NOMO-1 treated with dmso at 0.1 percent for 144 hours (cell line): ENCODE data around the gene EFCAB6.

Experiments
- DNase-seq: peaks from one replicate; lab custom pipeline; 2025; ENCODE audit not compliant: unreplicated experiment; lab: John Stamatoyannopoulos, UW

EFCAB6 gene

GRCh38 chr22:43642319-43643206 is 169.5 kb downstream of the EFCAB6 start:
- DNase-seq, result no peak

GRCh38 chr22:43639228-43639948 is 172.7 kb downstream of the EFCAB6 start:
- no peak for DNase-seq

DNA sequence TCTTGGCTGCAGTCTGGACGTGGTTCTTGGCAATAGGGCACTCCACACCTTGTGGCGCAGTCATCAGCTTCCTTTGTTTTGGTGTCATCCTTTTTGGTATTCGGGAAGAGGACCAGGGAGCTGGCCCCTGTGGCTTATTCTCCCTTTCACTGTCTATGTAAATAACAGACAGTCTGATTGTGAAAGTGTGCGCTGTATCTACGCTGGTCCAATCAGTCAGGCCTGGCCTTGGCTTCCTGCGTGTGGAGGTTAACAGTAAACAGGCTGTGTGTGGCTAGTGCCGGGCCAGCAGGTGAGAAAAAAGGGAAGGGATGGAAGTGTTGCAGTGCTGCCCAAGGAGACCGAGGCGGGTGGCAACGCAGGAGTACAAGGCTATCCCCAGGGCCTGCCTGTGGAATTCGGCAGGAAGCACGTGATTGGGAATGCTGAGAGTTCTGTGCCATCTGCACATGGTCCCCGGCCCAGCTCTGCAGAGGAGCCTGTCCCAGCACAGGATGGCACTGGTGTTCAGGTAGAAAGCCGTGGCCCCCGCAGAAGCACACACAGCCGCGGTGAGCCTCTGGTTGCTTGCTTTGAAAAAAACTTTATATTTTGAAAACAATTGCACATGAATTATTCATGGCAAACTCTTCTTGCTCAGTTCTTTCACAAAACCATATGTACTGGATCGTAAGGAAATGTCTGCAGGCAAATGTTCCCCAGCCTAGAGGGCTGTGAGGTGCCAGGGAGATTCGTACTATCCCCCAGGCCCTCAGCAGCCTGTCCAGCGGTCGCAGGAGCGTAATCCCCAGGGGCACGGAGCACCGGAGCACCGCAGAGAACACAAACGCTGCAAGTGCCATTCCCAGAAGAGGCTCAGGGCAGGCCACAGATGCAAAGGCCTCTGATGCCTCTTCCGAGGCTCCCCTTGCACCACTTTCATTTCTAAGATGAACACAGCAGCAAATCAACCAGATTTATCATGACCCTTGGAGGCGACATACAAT is 174.5 kb downstream of the EFCAB6 start:
- DNase-seq, result no peak

DNA sequence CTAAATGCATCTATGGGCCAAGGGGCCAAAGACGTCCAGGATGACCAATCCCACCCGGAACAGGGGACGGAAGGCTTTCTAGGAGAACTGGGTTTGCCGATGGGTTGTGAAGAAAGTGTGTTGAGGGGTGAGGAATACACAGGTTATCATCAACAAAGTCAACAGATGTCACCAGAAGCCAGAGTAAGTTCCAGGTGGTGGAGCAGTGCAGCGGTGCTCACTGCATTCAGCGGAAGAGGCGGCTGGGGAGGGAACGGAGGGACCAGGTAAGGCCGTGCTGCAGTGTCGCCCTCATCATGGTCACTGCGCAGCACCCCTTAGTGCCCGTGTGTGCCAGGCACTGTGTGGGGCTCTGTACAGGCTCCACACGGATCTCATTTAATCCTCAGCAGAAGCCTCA is 176.0 kb downstream of the EFCAB6 start:
- no peak for DNase-seq

GRCh38 chr22:43635101-43635500 is 177.0 kb downstream of the EFCAB6 start:
- DNase-seq, result no peak

DNA sequence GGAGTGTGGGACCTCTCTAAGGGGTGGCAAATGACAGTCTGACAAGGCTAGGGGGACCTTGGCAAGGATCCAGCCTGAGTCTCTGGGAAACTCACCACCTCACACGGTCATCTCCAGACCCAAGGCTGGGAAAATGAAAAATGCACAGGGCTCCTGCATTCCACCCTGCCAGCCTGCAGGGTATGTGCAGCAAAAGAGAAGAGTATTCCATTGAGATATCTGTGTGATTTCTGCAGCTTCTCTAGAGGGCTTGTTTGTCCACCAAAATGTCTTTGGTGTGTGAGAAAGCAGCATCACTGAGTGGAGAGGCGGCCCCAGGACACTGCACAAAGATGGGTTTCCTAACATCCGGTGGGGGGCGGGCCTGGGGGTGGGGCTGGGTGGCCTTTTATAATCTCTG is 177.8 kb downstream of the EFCAB6 start:
- DNase-seq, result no peak

- DNase-seq, result no peak
Observed at GRCh38 chr22:43633631-43634285, 178.3 kb downstream of the EFCAB6 start.

- no peak for DNase-seq
Observed at GRCh38 chr22:43631846-43632245, 180.3 kb downstream of the EFCAB6 start.

- DNase-seq, result no peak
Observed at GRCh38 chr22:43631201-43631600, 180.9 kb downstream of the EFCAB6 start.

DNA sequence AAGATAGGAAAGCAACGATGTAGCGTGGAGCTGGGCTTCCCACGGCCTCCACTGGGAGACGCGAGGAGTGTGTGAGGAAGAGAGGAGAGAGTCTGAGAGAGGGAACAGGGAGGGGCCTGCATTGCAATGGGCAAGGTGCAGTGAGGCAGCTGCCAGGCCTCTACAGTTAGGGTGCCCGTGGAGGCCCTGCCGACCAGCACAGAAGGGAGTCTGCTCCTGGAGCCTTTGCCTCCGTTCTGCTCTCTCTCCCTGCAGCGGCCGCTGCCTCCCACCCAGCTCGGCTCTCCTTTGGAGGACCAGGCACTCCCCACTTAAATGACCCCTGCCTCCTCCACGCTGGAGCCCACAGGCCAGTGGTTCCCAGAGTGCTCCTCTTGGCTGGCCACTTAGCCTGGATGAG is 181.7 kb downstream of the EFCAB6 start:
- no peak for DNase-seq

DNA sequence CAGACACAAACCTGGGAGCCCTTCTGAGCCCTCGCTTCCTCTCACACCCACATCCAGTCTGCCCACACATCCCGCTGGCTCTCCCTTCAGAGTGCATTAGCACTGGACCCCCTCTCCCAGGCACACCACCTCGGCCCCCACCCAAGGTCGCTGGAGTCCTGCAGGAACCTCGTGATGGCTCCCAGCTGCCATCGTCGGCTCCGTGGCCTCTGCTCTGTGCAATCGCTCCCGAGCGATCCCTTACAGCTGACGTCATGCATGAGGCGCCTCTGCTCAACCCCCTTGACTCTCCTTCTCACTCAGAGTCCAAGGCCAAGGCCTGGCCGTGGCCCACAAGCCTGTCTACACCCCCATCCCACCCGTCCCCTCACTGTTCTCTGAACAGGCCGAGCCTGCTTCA is 183.9 kb downstream of the EFCAB6 start:
- DNase-seq, result no peak

GRCh38 chr22:43627485-43628213 is 184.5 kb downstream of the EFCAB6 start:
- no peak for DNase-seq

DNA sequence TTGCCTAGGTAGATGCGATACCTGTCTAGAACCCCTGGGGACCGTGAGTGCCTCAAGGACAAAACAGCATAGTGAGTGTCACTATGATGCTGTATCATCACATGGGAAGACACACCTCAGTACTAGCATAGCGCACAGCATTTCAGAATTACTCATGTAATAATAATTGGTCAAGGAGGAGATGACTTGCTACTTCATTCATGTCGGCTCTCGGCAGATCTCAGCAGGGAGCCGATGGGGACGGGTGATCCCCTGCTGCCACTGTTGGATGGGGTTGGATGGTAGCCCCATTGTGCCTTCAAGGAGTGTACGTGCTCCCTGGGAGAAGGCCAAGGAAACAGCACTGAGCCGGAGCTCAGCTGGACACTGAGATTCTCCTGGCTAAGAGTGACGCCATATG is 186.9 kb downstream of the EFCAB6 start:
- no peak for DNase-seq

GRCh38 chr22:43624144-43624998 is 187.7 kb downstream of the EFCAB6 start:
- no peak for DNase-seq

- no peak for DNase-seq
Observed at GRCh38 chr22:43622886-43623285, 189.2 kb downstream of the EFCAB6 start.

GRCh38 chr22:43620197-43620596 is 191.9 kb downstream of the EFCAB6 start:
- DNase-seq, result no peak

- no peak for DNase-seq
Observed at GRCh38 chr22:43618517-43618916, 193.6 kb downstream of the EFCAB6 start.

DNA sequence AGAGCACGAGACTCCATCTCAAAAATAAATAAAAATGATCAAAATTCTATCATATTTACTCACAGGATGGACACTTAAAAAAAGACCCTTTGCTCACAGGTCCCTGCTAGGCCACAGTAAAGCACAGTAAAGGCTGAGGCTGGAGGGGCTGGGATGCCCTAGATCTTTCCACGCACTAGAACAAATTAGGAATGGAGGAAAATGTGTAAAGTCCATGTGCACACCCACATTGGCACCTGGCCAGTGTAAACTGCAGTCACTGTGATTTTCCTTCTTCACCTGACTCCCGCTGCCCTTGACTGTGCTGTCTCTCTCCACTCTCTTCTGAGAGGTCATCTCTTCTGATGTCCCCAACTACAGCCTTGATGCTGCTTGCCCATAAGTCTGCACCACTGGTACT is 195.5 kb downstream of the EFCAB6 start:
- no peak for DNase-seq

- no peak for DNase-seq
Observed at GRCh38 chr22:43600265-43600664, 211.8 kb downstream of the EFCAB6 start.
